Stimulated activated CD4-positive, alpha-beta T cell treated with anti-CD3 and anti-CD28 coated beads, Interleukin-12 subunit alpha, Interleukin-12 subunit beta, amount 100 ng/mL, for 4 hours (primary cell): ENCODE data around the gene SPO11.
"Not testable (repeated sequence)": the region's sequence is repeated elsewhere in the genome, so short reads cannot be mapped to it uniquely, and the experiment has no call there.

Experiments
- DNase-seq: peaks from one replicate; pipeline ENCODE4 v3.0.0-alpha.2; 2020

The SPO11 gene

GRCh38 chr20:57342829-57343228, 13.2 kb downstream of the SPO11 start:
- no peak for DNase-seq

- DNase-seq: peak; percentile 66
Measured at GRCh38 chr20:57346477-57346876, 16.9 kb downstream of the SPO11 start.

- no peak for DNase-seq
Measured at GRCh38 chr20:57347393-57347792, 17.8 kb downstream of the SPO11 start.

- DNase-seq: not testable (repeated sequence)
Measured at GRCh38 chr20:57348200-57348921, 18.8 kb downstream of the SPO11 start.

GRCh38 chr20:57348922-57349574, 19.4 kb downstream of the SPO11 start:
- DNase-seq: not testable (repeated sequence)

- DNase-seq: no peak
Measured at GRCh38 chr20:57350081-57350710, 20.6 kb downstream of the SPO11 start.

- not testable (repeated sequence) for DNase-seq
Measured at GRCh38 chr20:57350726-57351041, 21.1 kb downstream of the SPO11 start.

GRCh38 chr20:57351042-57351783, 21.6 kb downstream of the SPO11 start, which contains the start of gene RAE1:
TSS of gene RAE1 (plus strand) at chr20:57351255. CDS start at chr20:57354039, 2,784 bp downstream.
- DNase-seq: peak; percentile 87

GRCh38 chr20:57352305-57352704, 22.7 kb downstream of the SPO11 start:
- DNase-seq: no peak

- no peak for DNase-seq
Measured at GRCh38 chr20:57353351-57353750, 23.7 kb downstream of the SPO11 start.

- no peak for DNase-seq
Measured at GRCh38 chr20:57361517-57361916, 31.9 kb downstream of the SPO11 start.

GRCh38 chr20:57364451-57364850, 34.8 kb downstream of the SPO11 start:
- no peak for DNase-seq

- no peak for DNase-seq
Measured at GRCh38 chr20:57369596-57369995, 40.0 kb downstream of the SPO11 start.

GRCh38 chr20:57370316-57370715, 40.7 kb downstream of the SPO11 start:
- no peak for DNase-seq

GRCh38 chr20:57371363-57371762, 41.8 kb downstream of the SPO11 start:
- DNase-seq: no peak

- no peak for DNase-seq
Measured at GRCh38 chr20:57372157-57372556, 42.6 kb downstream of the SPO11 start.

- DNase-seq: no peak
Measured at GRCh38 chr20:57372581-57373350, 43.2 kb downstream of the SPO11 start.

GRCh38 chr20:57374343-57374930, 44.8 kb downstream of the SPO11 start:
- DNase-seq: no peak

GRCh38 chr20:57374931-57375651, 45.5 kb downstream of the SPO11 start:
- DNase-seq: no peak

- DNase-seq: no peak
Measured at GRCh38 chr20:57375652-57376230, 46.1 kb downstream of the SPO11 start.

GRCh38 chr20:57377350-57377749, 47.7 kb downstream of the SPO11 start:
- DNase-seq: no peak
